Keratinocyte (primary cell): ENCODE results near the gene PTPN20.
A peak's percentile ranks its signal among the peaks of the same experiment; 100 is the strongest.

Source experiments
- CTCF ChIP-seq, 3 experiments: IDR thresholded peaks in 1 of 3; conservative IDR thresholded peaks in 1 of 3; optimal IDR thresholded peaks in 1 of 3; 2 replicates in 2 of 3; 3 replicates in 1 of 3; pipeline versions ENCODE3 to v1.5.1; 2011; ENCODE audit warnings: low read length in 3 of 3, mild to moderate bottlenecking in 3 of 3, moderate library complexity in 2 of 3, control low read depth in 1 of 3, inconsistent platforms in 1 of 3; ENCODE audit not compliant: insufficient read depth in 2 of 3; ENCODE audit errors: extremely low read depth in 1 of 3
- EZH2 ChIP-seq: IDR thresholded peaks from one replicate; pipeline ENCODE4 v1.6.1; 2012; ENCODE audit warnings: inconsistent platforms, mild to moderate bottlenecking, low read length, moderate library complexity

- TF ChIP-seq CTCF (optimal IDR thresholded peaks at IDR 0.05 in 1 of 3, IDR thresholded peaks at IDR 0.05 in 1 of 3, conservative IDR thresholded peaks at IDR 0.05 in 1 of 3; ENCODE audit: extremely low read depth in 1 of 3, insufficient read depth in 2 of 3, low read length in 3 of 3) (peak in 1 of 3 experiments; percentile 0), EZH2 (no peak)
These were observed 135.9 kb downstream of the PTPN20 start for GRCh38 chr10:47047127-47047504.
